Glomerular visceral epithelial cell (primary cell): Measurements from ENCODE around the gene CNPPD1.

ENCODE experiments used
- DNase-seq: peaks from one replicate; pipeline ENCODE4 v3.0.0-alpha.2; 2016; ENCODE audit errors: extremely low spot score

Gene CNPPD1

GRCh38 chr2:219160186-219161017 lies 16.3 kb downstream of the CNPPD1 start, which contains the start of gene NHEJ1:
Gene NHEJ1 (minus strand): TSS chr2:219160815. CDS start chr2:219158362, 2,453 bp downstream.
- DNase-seq: peak; percentile 96

- DNase-seq: no peak
These were observed 16.9 kb downstream of the CNPPD1 start for GRCh38 chr2:219159771-219160185.

DNA sequence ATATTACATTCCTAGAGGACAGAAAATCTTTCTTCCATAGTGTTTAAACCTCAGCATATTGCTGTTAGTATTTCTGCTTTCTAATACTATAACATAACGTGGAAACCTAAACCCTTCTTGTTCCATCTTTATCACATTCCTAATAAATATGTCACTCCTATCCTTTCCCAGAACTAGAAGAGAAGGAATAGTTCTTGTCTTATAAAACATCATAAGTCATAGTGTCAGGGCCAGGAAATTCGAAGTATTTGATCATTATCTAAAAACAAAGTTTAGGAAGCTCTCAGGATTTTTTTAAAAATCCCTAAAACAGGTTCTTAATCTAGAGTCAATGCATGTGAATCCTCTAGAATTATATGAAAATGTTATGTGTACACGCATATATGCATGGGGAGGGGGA lies 18.1 kb downstream of the CNPPD1 start:
- no peak for DNase-seq

GRCh38 chr2:219158025-219158424 lies 18.7 kb downstream of the CNPPD1 start:
- DNase-seq: no peak

GRCh38 chr2:219157396-219157795 lies 19.3 kb downstream of the CNPPD1 start:
- no peak for DNase-seq

GRCh38 chr2:219155054-219155644 lies 21.6 kb downstream of the CNPPD1 start:
- DNase-seq: peak; percentile 82

DNA sequence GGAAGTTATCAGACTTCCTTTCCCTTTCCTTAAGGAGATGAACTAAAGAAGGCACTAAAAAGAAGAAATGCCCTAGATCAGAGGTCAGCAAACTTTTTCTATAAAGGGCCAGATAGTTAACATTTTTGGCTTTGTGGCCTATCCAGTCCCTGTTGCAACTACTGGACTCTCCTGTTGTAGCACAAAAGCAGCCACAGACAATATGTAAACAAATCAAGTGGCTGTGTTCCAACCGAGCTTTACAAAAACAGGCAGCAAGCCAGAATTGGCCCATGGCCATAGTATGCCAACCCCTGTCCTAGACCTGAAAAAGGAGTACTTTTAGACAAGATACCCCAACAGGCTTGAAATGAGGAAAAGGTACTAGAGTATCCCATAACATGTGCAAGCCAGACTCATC lies 27.1 kb downstream of the CNPPD1 start:
- DNase-seq: no peak

GRCh38 chr2:219142329-219142728 lies 34.4 kb downstream of the CNPPD1 start:
- DNase-seq: peak; percentile 82

DNA sequence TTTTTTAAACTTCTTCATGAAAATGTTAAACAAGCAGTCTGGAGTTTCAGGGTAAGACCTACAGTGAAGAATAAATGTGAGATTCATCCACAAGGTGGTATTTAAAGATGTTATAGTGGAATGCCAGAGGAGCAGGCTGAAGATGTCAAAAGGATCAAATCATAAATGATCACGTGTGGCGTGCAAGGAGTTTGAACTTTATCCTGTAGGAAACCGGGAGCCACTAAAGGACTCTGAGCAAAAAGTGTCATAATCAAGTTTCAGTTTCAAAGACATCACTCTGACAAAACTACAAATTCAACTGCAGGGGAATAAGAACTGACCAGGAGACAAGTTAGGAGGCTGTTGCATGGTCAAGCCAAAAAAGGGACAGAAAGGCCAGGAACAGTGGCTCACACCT lies 36.0 kb downstream of the CNPPD1 start:
- DNase-seq: no peak

DNA sequence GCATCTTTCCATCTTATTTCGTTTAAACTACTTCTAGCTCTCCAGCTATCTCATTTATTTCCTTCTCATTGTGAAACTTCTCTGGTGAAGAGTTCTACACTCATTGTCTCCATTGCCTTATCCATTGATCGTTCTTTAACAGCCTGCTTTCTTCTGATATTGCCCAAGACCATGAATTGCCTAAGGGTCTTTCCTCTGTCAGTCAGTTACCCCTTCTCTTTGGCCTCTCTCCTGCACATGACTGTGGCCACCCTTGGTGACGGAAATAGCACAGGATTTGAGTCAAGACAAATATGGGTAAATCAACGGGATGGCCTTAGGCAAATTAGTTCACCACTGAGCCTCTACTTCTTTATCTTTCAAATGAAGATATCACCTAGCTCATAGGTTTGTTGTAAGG lies 42.7 kb downstream of the CNPPD1 start:
- DNase-seq: no peak

DNA sequence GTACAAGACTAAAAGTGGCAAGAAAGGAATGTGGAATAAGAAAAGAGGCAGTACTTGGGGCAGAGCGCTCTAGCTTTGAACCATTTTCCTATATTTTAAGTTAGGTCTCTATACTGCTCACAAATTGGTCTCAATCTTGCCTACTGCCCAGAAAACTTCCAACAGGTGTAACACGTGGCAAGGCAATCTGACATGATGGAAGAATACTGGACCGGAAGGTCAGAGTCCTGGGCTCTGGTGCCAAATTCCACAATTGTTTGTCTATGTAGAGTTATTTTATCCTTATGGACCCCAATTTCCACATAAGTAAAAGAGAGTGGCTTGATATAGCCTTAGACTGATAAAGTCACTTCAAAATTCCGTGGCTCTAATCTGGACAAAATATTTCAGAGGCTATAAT lies 45.0 kb downstream of the CNPPD1 start:
- no peak for DNase-seq

DNA sequence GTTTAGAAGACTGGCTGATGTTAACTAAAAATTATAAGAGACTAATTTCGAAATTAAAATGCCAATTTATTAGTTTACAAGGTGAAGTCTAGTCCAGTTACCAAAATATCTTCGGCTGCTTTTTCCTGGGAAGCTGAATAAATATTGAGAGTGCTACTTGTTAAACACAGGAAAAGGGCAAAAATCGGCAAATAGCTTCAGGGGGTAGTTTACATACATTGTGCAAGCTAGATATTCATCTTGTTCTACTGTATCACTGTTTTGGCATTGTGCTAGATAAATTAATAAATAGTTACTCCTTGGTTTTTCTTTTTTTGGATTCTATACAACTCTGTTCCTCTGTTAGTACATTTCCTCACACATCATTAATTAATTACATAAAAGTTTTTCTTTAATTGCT lies 45.4 kb downstream of the CNPPD1 start:
- DNase-seq: no peak

GRCh38 chr2:219129589-219129988 lies 47.1 kb downstream of the CNPPD1 start:
- DNase-seq: no peak

DNA sequence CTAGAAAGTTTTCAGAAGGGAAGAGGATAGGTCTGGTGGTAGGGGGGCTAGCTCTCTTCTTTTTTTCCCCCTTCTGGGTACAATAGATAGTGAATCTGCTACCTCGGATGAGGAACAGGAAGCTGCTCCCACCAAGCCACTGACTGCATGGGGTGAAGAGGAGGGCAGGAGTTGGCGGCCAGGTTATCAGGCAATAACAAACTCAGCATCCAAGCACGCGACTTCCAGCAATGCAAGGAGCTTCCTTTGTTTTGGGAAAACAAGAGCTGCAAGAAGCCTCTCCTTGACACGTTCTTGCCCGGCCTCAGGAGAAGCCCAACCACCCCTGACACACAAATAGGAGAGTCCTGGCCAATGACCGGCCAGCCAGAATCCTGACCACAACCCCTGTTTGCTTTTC lies 48.3 kb downstream of the CNPPD1 start:
- no peak for DNase-seq

DNA sequence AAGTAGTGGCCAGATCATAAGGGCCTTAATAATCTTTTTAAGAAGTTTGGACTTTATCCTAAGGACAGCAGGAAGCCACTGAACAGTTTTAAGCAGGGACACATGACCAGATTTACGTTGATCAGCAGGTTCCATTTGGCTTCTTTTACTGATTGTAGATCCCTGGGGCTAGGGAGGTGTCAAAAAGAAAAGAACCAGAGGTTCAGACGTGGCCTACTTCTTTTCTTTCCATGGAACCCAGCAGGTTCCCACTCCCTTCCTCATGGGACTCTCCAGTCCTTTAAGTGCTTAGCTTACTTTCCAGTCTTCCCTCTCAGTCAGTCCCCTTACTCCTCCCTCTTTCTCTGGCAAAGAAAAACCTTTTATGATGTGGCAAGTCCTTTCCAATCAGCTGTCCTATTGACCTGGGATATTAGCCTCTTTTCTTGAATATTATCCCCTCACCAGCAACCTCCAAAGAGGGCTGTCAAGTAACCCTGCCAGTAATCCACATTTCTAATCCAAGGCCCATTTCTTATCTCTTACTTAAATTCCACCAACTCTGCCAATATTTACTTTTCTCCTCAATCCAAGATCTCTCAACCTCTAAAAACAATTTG lies 49.6 kb downstream of the CNPPD1 start:
- no peak for DNase-seq

DNA sequence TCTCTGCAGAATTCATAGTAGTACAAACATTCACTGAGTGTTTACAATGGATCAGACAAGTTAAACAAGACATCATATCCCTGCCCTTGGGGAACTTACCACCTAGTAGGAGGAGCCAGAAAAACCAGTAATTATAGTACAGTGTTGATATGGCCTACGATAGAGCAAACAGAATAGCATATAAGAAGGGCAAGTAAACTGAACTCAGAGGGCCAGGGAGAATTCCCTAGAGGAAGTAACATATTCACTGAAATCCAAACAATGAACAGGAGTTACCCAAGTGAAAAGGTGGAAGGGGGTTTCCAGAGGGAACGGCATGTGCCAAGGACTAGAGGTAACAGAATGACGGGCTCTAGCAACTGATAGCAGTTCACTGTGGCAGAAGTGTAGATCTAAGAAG lies 50.2 kb downstream of the CNPPD1 start:
- DNase-seq: no peak

DNA sequence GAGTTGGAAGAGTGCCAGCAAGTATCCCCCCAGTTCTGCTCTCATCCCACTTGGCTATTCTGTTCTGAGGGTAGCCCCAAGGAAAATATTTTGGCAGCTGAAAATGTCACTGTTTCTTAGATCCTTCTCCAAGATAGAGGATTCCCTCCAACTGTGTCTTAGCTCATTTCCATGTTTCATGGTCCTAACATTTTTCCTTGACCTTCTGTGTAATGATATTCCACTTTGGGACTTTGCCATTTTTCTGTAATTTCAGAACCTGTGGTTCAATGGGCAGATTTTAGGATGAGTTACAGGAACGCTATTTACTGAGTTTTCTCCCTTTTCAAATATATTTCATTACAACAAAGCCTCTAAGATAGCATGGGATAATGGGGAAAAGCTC lies 50.8 kb downstream of the CNPPD1 start:
- DNase-seq: no peak

DNA sequence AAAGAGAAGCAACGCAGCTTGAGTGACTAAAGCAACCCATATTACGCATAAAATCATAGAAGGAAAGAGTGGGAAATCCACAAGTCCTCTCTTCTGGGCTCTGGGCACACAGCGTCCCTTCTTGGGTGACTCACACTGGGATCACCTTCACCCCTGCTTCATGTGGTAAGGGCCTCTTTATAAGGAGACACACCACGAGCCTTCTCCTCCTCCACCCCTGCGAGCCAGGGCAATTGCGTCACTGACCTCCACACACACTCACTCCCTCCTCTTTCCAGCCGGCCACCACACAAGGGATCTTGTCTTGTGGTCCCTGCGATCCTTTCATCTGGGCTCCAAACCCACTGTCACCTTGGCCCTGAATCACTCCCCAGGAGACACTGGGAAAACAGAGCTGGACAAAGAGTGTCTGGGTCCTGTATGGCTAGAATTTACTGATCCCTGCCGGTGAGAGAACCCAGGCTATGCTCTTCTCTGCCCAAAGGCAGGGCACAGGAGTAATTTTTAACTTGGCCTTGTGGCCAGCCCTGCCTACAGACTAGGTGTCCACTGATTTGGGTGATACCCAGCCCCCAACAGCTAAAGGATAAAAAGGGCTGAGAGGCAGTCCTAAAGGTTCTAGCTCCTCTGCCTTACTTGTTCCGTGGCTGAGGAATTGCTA lies 51.4 kb downstream of the CNPPD1 start:
- DNase-seq: peak; percentile 89

- no peak for DNase-seq
These were observed 52.2 kb downstream of the CNPPD1 start for GRCh38 chr2:219124381-219125110.

DNA sequence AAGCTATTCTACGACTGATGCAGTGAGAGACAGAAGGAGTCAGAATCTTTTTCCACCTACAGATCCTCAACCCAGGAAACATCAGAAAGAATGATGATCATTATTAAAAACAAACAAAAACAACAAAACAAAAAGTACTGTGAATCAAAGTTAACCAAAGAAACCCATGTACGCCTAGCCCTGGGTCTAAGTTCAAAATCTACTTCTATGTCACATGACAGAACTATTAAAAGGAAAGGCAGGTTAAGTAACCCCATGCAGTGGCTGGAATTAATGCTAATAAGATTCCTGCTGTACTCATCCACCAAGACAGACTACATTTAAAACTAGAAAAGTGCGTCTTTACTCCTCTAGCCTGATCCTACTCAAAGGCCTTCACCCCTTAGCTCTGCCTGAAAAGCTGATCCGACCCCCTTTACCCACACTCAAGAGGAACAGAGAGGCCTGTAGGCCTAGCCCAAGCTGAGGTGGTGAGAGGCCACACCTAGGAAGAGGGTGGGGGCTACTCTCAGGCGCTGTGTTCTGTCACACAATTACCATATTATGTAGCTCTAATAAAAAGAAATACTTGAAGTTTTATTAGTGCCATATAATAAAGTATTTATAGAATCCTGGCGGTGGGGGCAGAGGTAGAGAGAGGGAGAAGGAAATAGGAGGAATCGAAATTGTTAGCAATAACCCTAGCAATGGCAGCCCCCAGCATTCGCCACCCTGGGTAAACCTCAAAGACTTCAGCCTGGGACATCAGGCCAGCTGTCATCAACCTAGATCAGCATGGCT lies 53.2 kb downstream of the CNPPD1 start:
- DNase-seq: no peak
